H1 (cell line): ENCODE data around the gene LRRC2. TPM values are rescaled to one million over a fixed set of nuclear protein-coding genes. Genes with fewer than 3 reads are reported as not detected.

Source experiments
- CTCF ChIA-PET: fragments of 300-600 bp; sonication (Branson Sonifier 250); formaldehyde crosslinking; loops from one replicate; lab custom pipeline; 2021; ENCODE audit not compliant: partially characterized antibody; lab: Charles Lee
- POLR2A ChIA-PET: fragments of 300-600 bp; sonication (Branson Sonifier 250); formaldehyde crosslinking; loops from one replicate; lab custom pipeline; 2021; ENCODE audit warnings: inconsistent platforms; ENCODE audit not compliant: partially characterized antibody; lab: Charles Lee
- DNase-seq, 2 experiments: peaks; one replicate each; pipeline versions ENCODE4 v3.0.0 to v3.0.0-alpha.2; 2010 to 2022; ENCODE audit warnings: low spot score in 2 of 2, low read depth in 1 of 2, mixed read lengths in 1 of 2
- FAIRE-seq: peaks from 2 replicates; lab custom pipeline; 2011; peaks lifted over from hg19 to GRCh38; lab: Jason Lieb, UNC
- H2AFZ ChIP-seq: 2 replicates; pipeline ENCODE4 v1.8.1; 2012; ENCODE audit warnings: low read length, inconsistent platforms
- H2AK5ac ChIP-seq: 2 replicates; pipeline ENCODE4 v1.6.1; 2013; ENCODE audit warnings: low read depth, low read length
- H2BK120ac ChIP-seq: replicated peaks from 2 replicates; pipeline ENCODE3; 2013; ENCODE audit warnings: low read depth, low read length, inconsistent platforms
- H2BK12ac ChIP-seq: 2 replicates; pipeline ENCODE4 v1.6.1; 2013; ENCODE audit warnings: low read depth, low read length
- H2BK15ac ChIP-seq: 2 replicates; pipeline ENCODE4 v1.6.1; 2013; ENCODE audit warnings: low read length
- H2BK20ac ChIP-seq: 2 replicates; pipeline ENCODE4 v1.6.1; 2013; ENCODE audit warnings: low read length
- H2BK5ac ChIP-seq: 2 replicates; pipeline ENCODE4 v1.6.1; 2013; ENCODE audit warnings: low read depth, low read length
- H3K14ac ChIP-seq: 2 replicates; pipeline ENCODE4 v1.6.1; 2013; ENCODE audit warnings: inconsistent platforms; ENCODE audit not compliant: insufficient read length
- H3K18ac ChIP-seq: 2 replicates; pipeline ENCODE4 v1.6.1; 2013; ENCODE audit warnings: low read length; ENCODE audit errors: extremely low read depth
- H3K23ac ChIP-seq: 2 replicates; pipeline ENCODE4 v1.6.1; 2013; ENCODE audit warnings: inconsistent platforms; ENCODE audit not compliant: insufficient read length
- H3K23me2 ChIP-seq: 2 replicates; pipeline ENCODE4 v1.6.1; 2013; ENCODE audit warnings: low read depth, low read length
- H3K27ac ChIP-seq: 2 replicates; pipeline ENCODE4 v1.6.1; 2011; ENCODE audit warnings: low read depth, low read length, inconsistent platforms
- H3K27me3 ChIP-seq, 4 experiments: replicated peaks in 1 of 4; 1 replicate in 1 of 4; 2 replicates in 3 of 4; pipeline versions ENCODE4 v1.6.1 to v1.8.1; 2011 to 2013; ENCODE audit warnings: low read length in 3 of 4, mild to moderate bottlenecking in 3 of 4, inconsistent platforms in 2 of 4, mixed read lengths in 2 of 4, moderate library complexity in 1 of 4; ENCODE audit not compliant: control insufficient read depth in 3 of 4, insufficient read depth in 3 of 4; ENCODE audit errors: extremely low read depth in 1 of 4
- H3K36me3 ChIP-seq, 4 experiments: 2 replicates each; pipeline versions ENCODE4 v1.6.1 to v1.8.1; 2011 to 2013; ENCODE audit warnings: mild to moderate bottlenecking in 4 of 4, low read length in 3 of 4, moderate library complexity in 2 of 4, control low read depth in 1 of 4, inconsistent platforms in 1 of 4; ENCODE audit not compliant: insufficient read depth in 4 of 4, control insufficient read depth in 2 of 4
- H3K4ac ChIP-seq: replicated peaks from 2 replicates; pipeline ENCODE3; 2013; ENCODE audit warnings: low read length, low read depth, mixed read lengths, inconsistent platforms; ENCODE audit not compliant: insufficient read length
- H3K4me1 ChIP-seq, 4 experiments: replicated peaks in 1 of 4; 1 replicate in 1 of 4; 2 replicates in 3 of 4; pipeline versions ENCODE4 v1.6.1 to v1.8.1; 2011 to 2013; ENCODE audit warnings: low read length in 3 of 4, inconsistent platforms in 2 of 4, mixed read lengths in 1 of 4; ENCODE audit not compliant: insufficient read depth in 4 of 4, control insufficient read depth in 3 of 4
- H3K4me2 ChIP-seq, 2 experiments: 2 replicates each; pipeline versions ENCODE4 v1.6.1 to v1.8.1; 2011 to 2013; ENCODE audit warnings: low read depth in 2 of 2, low read length in 2 of 2, control low read depth in 1 of 2, inconsistent platforms in 1 of 2, mild to moderate bottlenecking in 1 of 2; ENCODE audit not compliant: insufficient read depth in 1 of 2
- H3K4me3 ChIP-seq, 4 experiments: fragments of 200-600, 300-600 bp in 1 of 4; sonication (generic), shearing (Covaris generic), sonication (Bioruptor Twin) in 1 of 4; 2 replicates each; pipeline versions ENCODE4 v1.5.1 to v1.8.1; 2011 to 2016; ENCODE audit warnings: low read length in 4 of 4, low read depth in 3 of 4, control low read depth in 2 of 4, inconsistent platforms in 2 of 4, mild to moderate bottlenecking in 2 of 4, mixed read lengths in 1 of 4, moderate library complexity in 1 of 4; ENCODE audit not compliant: insufficient read depth in 2 of 4; ENCODE audit errors: extremely low read depth in 1 of 4
- H3K56ac ChIP-seq: replicated peaks from 2 replicates; pipeline ENCODE3; 2013; ENCODE audit warnings: low read depth, mild to moderate bottlenecking, mixed read lengths, low read length, inconsistent platforms; ENCODE audit not compliant: insufficient read length
- H3K79me1 ChIP-seq: 2 replicates; pipeline ENCODE4 v1.6.1; 2013; ENCODE audit warnings: low read depth, low read length, control low read depth
- H3K79me2 ChIP-seq, 2 experiments: 2 replicates each; pipeline versions ENCODE4 v1.6.1 to v1.8.1; 2012 to 2013; ENCODE audit warnings: low read length in 2 of 2, mild to moderate bottlenecking in 2 of 2, inconsistent platforms in 1 of 2; ENCODE audit not compliant: insufficient read depth in 2 of 2, control insufficient read depth in 1 of 2
- H3K9ac ChIP-seq, 4 experiments: replicated peaks in 1 of 4; 1 replicate in 1 of 4; 2 replicates in 3 of 4; pipeline versions ENCODE4 v1.6.1 to v1.8.1; 2011 to 2013; ENCODE audit warnings: low read depth in 3 of 4, low read length in 3 of 4, control low read depth in 2 of 4, mild to moderate bottlenecking in 2 of 4, moderate library complexity in 2 of 4, inconsistent platforms in 1 of 4; ENCODE audit errors: extremely low read depth in 1 of 4
- H3K9me3 ChIP-seq, 2 experiments: 2 replicates each; pipeline versions ENCODE4 v1.6.1 to v1.8.1; 2012 to 2013; ENCODE audit warnings: mild to moderate bottlenecking in 2 of 2, moderate library complexity in 2 of 2, control low read depth in 1 of 2, inconsistent platforms in 1 of 2, low read depth in 1 of 2, low read length in 1 of 2, mixed read lengths in 1 of 2; ENCODE audit not compliant: insufficient read depth in 2 of 2
- H4K20me1 ChIP-seq, 2 experiments: replicated peaks in 1 of 2; 2 replicates each; pipeline versions ENCODE3 to v1.8.1; 2011 to 2013; ENCODE audit warnings: inconsistent platforms in 2 of 2, low read length in 2 of 2, mild to moderate bottlenecking in 1 of 2; ENCODE audit not compliant: insufficient read depth in 2 of 2, control insufficient read depth in 1 of 2
- H4K5ac ChIP-seq: 2 replicates; pipeline ENCODE4 v1.6.1; 2013; ENCODE audit warnings: low read length, low read depth, mixed read lengths, inconsistent platforms; ENCODE audit not compliant: insufficient read length
- H4K8ac ChIP-seq: 2 replicates; pipeline ENCODE4 v1.8.0; 2013; ENCODE audit warnings: mild to moderate bottlenecking, moderate library complexity, low read length, inconsistent platforms; ENCODE audit not compliant: insufficient read depth; ENCODE audit errors: extremely low read depth
- H4K91ac ChIP-seq: replicated peaks from 2 replicates; pipeline ENCODE3; 2013; ENCODE audit warnings: low read length, mixed read lengths, inconsistent platforms; ENCODE audit not compliant: insufficient read length
- ASH2L ChIP-seq: fragments of 200-600, 300-600 bp; sonication (generic); IDR thresholded peaks from one replicate; pipeline ENCODE4 v1.7.1; 2017; ENCODE audit warnings: low read length
- ATF3 ChIP-seq: IDR thresholded peaks from 2 replicates; pipeline ENCODE4 v1.6.1; 2011; ENCODE audit warnings: low read depth, mild to moderate bottlenecking, low read length; ENCODE audit not compliant: insufficient read depth
- CBX8 ChIP-seq: fragments of 300-800, 300-1000 bp; sonication (generic); IDR thresholded peaks from 2 replicates; pipeline ENCODE4 v1.7.1; 2016; ENCODE audit warnings: low read depth, low read length, borderline replicate concordance
- CEBPB ChIP-seq: IDR thresholded peaks from 2 replicates; pipeline ENCODE4 v1.6.1; 2012; ENCODE audit warnings: low read depth, low read length
- FOSL1 ChIP-seq: IDR thresholded peaks from 2 replicates; pipeline ENCODE4 v1.6.1; 2011; ENCODE audit warnings: mild to moderate bottlenecking, low read depth, low read length, moderate library complexity; ENCODE audit not compliant: insufficient read depth
- GABPA ChIP-seq: IDR thresholded peaks from 2 replicates; pipeline ENCODE4 v1.6.1; 2011; ENCODE audit warnings: mild to moderate bottlenecking, low read length, moderate library complexity, borderline replicate concordance; ENCODE audit not compliant: insufficient read depth
- HDAC2 ChIP-seq, 2 experiments: fragments of 300-600 bp in 1 of 2; sonication (generic) in 1 of 2; IDR thresholded peaks; 2 replicates each; pipeline ENCODE4 v1.6.1; 2011 to 2012; ENCODE audit warnings: low read depth in 2 of 2, low read length in 2 of 2, mild to moderate bottlenecking in 2 of 2, moderate library complexity in 2 of 2, borderline replicate concordance in 1 of 2, inconsistent platforms in 1 of 2
- HDAC6 ChIP-seq: IDR thresholded peaks from one replicate; pipeline ENCODE4 v1.7.1; 2012; ENCODE audit warnings: low read depth, mild to moderate bottlenecking, inconsistent platforms, low read length, moderate library complexity
- NRF1 ChIP-seq: IDR thresholded peaks from 2 replicates; pipeline ENCODE4 v1.6.1; 2011; ENCODE audit warnings: mild to moderate bottlenecking, low read depth, low read length, improper control_type of control experiment
- POLR2A ChIP-seq, 2 experiments: IDR thresholded peaks; 1 replicate in 1 of 2; 2 replicates in 1 of 2; pipeline ENCODE4 v1.6.1; 2011; ENCODE audit warnings: low read depth in 2 of 2, low read length in 2 of 2, mild to moderate bottlenecking in 2 of 2; ENCODE audit errors: control extremely low read depth in 1 of 2
- RFX5 ChIP-seq: IDR thresholded peaks from 2 replicates; pipeline ENCODE4 v1.6.1; 2011; ENCODE audit warnings: low read depth, low read length, improper control_type of control experiment, borderline replicate concordance
- SP2 ChIP-seq: IDR thresholded peaks from 2 replicates; pipeline ENCODE4 v1.6.1; 2012; ENCODE audit warnings: mild to moderate bottlenecking, low read length, inconsistent platforms
- SP4 ChIP-seq: IDR thresholded peaks from 2 replicates; pipeline ENCODE4 v1.6.1; 2012; ENCODE audit warnings: low read length, inconsistent platforms
- TCF12 ChIP-seq: IDR thresholded peaks from 2 replicates; pipeline ENCODE4 v1.6.1; 2011; ENCODE audit warnings: low read depth, mild to moderate bottlenecking, low read length
- whole genome bisulfite sequencing, 2 experiments: shearing (Covaris generic) in 1 of 2; methylation state at CpG; one replicate each; pipeline versions ENCODE4 v1.1.6 to v1.1.7; 2013 to 2015; ENCODE audit warnings: low lambda C conversion rate in 2 of 2, mixed read lengths in 2 of 2, inconsistent platforms in 1 of 2, low coverage in 1 of 2, missing lambda C conversion rate in 1 of 2; ENCODE audit not compliant: insufficient replicate concordance in 2 of 2, insufficient coverage in 1 of 2, insufficient read length in 1 of 2; ENCODE audit errors: extremely low coverage in 1 of 2, missing lambda C conversion rate in 1 of 2; 5-methylcytosine and 5-hydroxymethylcytosine counted together
- polyA plus RNA-seq, 7 experiments: library from polyadenylated mRNA; depleted of rRNA in 3 of 7; stranded (reverse) in 5 of 7; unstranded in 2 of 7; fragments of >200 nt in 5 of 7; fragments of 200-250 nt in 2 of 7; gene quantifications; 1 replicate in 5 of 7; 2 replicates in 1 of 7; 4 replicates in 1 of 7; pipeline versions ENCODE4 v1.2.1 to v1.2.3, GENCODE V29; 2011 to 2013; ENCODE audit warnings: missing spikeins in 2 of 7, mixed read lengths in 2 of 7
- total RNA-seq: library from RNA; stranded (reverse); fragmentation: NEBNext Ultra II Directional; extraction: Animal tissue kit (Norgen Biotek cat#: 25700); gene quantifications from 2 replicates; pipeline ENCODE4 v1.2.1, GENCODE V29; 2021

The LRRC2 gene
- total and polyA plus RNA-seq, 2 of the 8 experiments (the other 6 are each of a cell fraction or from before 2014, with no cell fraction given): 1.4 to 6.4 TPM

GRCh38 chr3:46580675-46581074, 14.6 kb upstream of the LRRC2 start:
- H2BK20ac ChIP-seq: no peak overlapping the region
- peak overlapping the region; percentile 11 for H4K91ac ChIP-seq
- H2BK12ac ChIP-seq: no peak overlapping the region
- no peak overlapping the region for H4K5ac ChIP-seq
- H2BK120ac ChIP-seq: peak overlapping the region; percentile 47
- no peak overlapping the region for H2AFZ ChIP-seq
- H3K27ac ChIP-seq: no peak overlapping the region
- H3K18ac ChIP-seq: peak overlapping the region; percentile 19
- no peak overlapping the region for H3K9ac ChIP-seq
- no peaks in the 10 kb centered on the region; a peak in 2 of 7 replicates for H3K27me3 ChIP-seq
- DNase-seq (peak in 1 of 2 experiments; percentile 30), FAIRE-seq (no peak)
- ChIA-PET CTCF (interaction anchor here (1.2 kb wide), 1 partner anchor 16 kb away, joined by 3 read pairs; no protein-coding TSS in a partner anchor), POLR2A (interaction anchor here (0.9 to 1.2 kb wide), 2 partner anchors 12 to 14 kb away, joined by 3 to 4 read pairs; partner anchors contain the start of gene LRRC2)
- H3K4me2 ChIP-seq: peak overlapping the region; percentile 86 to 95
- peaks cover 6 to 11% of the 10 kb centered on the region in 2 experiments for H4K20me1 ChIP-seq
- H3K14ac ChIP-seq: no peak overlapping the region
- no peak overlapping the region for H3K56ac ChIP-seq
- H2AK5ac ChIP-seq: no peak overlapping the region
- no peaks in the 10 kb centered on the region; a peak in 2 of 4 replicates for H3K9me3 ChIP-seq
- peak overlapping the region; percentile 54 to 97 (median 76); a peak in 5 of 8 replicates for H3K4me3 ChIP-seq
- H3K4ac ChIP-seq: no peak overlapping the region
- H3K36me3 ChIP-seq: peaks cover 18 to 70% (median 49%) of the 10 kb centered on the region in 4 experiments
- peaks cover 3 to 15% (median 7%) of the 10 kb centered on the region in 4 experiments; a peak in 5 of 7 replicates for H3K4me1 ChIP-seq
- H2BK15ac ChIP-seq: no peak overlapping the region
- peaks cover 5% of the 10 kb centered on the region for H3K79me1 ChIP-seq
- peaks cover 14 to 37% of the 10 kb centered on the region in 2 experiments for H3K79me2 ChIP-seq
- TF ChIP-seq HDAC6: no peak
- TF ChIP-seq TCF12: no peak
- TF ChIP-seq ATF3: no peak
- no peak for TF ChIP-seq POLR2A (IDR thresholded peaks at IDR 0.05; ENCODE audit: control extremely low read depth in 1 of 2, low read depth in 2 of 2, low read length in 2 of 2)
- no peak for TF ChIP-seq SP4
- no peak for TF ChIP-seq RFX5
- TF ChIP-seq SP2: no peak
- TF ChIP-seq NRF1: no peak
- no peak for TF ChIP-seq HDAC2 (IDR thresholded peaks at IDR 0.05; ENCODE audit: borderline replicate concordance in 1 of 2, low read depth in 2 of 2, low read length in 2 of 2)
- TF ChIP-seq GABPA: no peak
- no peak for TF ChIP-seq ASH2L
- no peak for TF ChIP-seq FOSL1
- TF ChIP-seq CBX8: no peak
- no peak for TF ChIP-seq CEBPB
- TF ChIP-seq, all 59 proteins: peak for 0
- Histone ChIP-seq H3K23me2 (peaks cover 19% of the 10 kb centered on the region), H3K23ac (no peak overlapping the region), H4K8ac (no peak overlapping the region), H2BK5ac (peak overlapping the region; percentile 16; the same call in 1 of the 2 replicates)
- 95% methylated on average over 1 of the region's 1 CpG; no CpG with 5 or more reads in 1 of the 2 experiments for WGBS, 2 experiments
